ENCODE measurements around the gene NPLOC4.
"Not testable (repeated sequence)": the region's sequence is repeated elsewhere in the genome, so short reads cannot be mapped to it uniquely, and the experiment has no call there.

NPLOC4 gene

DNA sequence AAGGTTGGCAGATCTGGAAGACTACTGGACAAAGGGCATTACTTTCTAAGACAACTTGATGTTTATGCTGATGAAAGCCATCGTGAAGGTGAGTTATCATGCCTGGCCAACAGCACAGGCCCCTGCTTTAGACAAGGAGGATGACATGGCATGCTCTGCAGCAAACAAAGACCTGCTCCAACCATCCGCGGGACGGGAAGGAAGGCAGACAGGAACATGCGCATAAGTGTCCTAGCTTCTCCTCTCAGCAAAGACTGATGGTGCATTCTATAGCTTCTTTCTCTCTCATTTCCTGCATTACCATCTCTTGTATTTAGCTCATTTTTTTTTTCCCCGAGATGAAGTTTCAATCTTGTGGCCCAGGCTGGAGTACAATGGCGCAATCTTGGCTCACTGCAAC lies 5.4 kb downstream of the NPLOC4 start:
- no peak for DNase-seq (ENCODE audit: low spot score)

DNA sequence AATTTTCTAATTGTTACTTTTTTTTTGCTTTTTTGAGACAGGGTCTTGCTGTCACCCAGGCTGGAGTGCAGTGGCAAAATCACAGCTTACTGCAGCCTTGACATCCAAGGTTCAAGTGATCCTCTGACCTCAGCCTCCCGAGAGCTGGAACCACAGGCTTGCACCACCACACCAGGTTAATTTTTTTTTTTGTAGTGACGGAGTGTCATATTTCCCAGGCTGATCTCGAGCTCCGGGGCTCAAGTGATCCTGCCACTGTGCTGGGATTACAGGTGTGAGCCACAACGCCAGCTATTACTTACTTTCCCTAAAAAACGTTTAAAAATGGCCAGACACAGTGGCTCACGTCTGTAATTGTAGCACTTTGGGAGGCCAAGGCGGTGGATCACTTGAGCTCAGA lies 6.6 kb downstream of the NPLOC4 start:
- DNase-seq (ENCODE audit: low spot score), result no peak

DNA sequence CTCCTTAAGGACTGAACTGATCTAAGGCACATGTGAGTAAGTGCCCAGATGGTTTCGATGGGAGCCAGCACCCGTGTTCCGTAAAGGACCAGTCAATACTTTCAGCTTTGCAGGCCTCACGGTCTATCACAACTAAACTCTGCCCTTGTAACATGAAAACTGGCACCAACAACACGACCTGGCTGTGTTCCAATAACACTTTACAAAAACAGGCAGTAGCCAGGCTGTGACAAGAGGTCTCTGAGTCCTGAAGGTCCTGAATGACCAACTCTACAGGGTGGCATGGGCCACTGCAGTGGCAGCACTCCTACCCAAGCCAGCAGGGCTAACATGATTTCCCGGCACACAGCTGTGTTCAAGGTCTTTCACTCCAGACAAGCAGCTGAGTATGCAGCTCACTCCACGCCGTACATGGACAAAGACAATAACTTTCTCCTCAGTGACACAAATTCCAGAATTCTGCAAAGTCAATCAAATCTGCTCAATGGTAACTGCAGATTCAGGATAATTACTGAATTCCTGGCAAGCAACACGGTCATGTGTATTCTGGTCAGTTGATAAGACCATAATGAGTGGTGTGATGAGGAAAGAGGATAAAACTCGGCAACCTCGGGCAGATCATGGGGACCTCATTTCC lies 15.3 kb downstream of the NPLOC4 start:
- DNase-seq (ENCODE audit: low spot score), result no peak

DNA sequence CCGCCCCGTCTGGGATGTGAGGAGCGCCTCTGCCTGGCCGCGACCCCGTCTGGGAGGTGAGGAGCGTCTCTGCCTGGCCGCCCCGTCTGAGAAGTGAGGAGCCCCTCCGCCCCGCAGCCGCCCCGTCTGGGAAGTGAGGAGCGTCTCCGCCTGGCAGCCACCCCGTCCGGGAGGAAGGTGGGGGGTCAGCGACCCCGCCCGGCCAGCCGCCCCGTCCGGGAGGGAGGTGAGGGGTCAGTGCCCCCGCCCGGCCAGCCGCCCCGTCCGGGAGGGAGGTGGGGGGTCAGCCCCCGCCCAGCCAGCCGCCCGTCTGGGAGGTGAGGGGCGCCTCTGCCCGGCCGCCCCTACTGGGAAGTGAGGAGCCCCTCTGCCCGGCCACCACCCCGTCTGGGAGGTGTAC lies 18.6 kb downstream of the NPLOC4 start:
- not testable (repeated sequence) for DNase-seq (ENCODE audit: low spot score)

DNA sequence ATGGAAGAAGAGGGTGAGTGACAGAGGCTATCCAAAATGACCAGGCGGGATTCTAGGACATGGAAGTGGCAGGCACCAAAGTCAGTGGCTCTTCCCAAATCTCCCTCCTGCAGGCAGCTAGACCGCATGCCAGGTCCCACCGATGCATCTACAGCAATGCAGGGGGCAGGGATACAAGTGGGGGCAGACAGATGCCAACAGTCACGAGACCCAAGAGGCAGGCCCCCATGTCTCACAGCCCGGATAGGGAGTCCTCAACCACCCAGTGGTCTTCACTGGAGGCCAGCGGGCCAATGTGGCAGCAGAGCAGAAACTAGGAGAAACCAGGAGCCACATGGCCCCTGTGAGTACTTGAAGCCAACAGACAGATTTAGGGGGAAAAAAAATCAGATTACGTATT lies 20.0 kb downstream of the NPLOC4 start:
- no peak for DNase-seq (ENCODE audit: low spot score)

- no peak for DNase-seq (ENCODE audit: low spot score)
Observed at GRCh38 chr17:81615401-81615930, 21.4 kb downstream of the NPLOC4 start.

GRCh38 chr17:81612172-81612970 lies 24.5 kb downstream of the NPLOC4 start:
- DNase-seq (ENCODE audit: low spot score), result no peak

DNA sequence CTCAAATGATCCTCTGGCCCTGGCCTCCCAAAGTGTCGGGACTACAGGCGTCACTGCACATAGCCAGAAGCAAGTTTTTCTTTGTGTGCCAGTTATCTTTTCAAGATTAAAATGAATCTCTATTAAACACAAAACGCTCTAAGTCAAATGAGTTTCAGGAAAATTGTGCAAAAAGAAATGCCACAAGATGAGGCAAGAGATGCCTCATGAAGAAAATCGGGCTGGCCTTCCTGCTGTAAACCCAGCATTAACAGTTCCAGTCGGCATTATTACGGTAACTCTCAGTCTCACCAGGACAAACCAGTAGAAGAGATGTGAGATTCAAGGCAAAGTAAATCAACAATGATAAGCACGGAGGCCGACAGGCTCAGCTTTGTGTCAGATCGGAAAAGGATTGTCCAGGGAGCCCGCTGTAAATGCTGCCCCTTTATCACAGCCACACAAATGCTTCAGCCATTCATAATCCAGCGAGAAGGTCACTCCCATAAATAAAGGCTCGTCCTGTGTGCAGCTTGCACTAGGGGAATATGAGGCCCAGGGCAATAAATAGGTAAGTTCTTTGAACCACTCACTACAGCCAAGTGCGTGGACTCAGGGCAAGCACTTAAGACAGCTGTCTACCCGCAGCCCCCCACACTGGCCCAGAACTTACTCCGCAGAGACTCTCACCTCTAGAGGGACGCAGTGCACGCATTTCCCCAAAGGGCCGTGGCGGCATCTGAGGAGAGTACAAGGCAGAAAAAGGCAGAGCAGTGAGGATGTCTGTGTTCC lies 27.2 kb downstream of the NPLOC4 start:
- no peak for DNase-seq (ENCODE audit: low spot score)

DNA sequence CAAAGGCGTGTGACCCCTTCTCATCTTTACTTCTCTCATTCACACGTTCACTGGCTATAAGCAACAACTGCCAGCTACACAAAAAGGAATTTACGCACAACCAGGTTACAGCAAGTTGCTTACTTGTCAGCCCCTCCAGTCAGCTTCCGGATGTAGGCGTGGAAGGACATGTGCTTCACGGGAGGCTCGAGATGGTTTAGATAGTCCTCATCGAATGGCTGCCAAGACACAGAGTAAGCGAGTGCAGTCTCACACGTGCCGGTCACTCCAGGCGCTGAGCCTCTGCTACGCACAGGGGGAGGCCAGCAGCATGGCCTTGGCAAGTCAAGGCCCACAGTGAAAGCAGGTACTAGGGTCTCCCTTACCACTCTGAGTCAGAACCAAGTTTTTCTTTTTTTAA lies 28.3 kb downstream of the NPLOC4 start:
- no peak for DNase-seq (ENCODE audit: low spot score)

DNA sequence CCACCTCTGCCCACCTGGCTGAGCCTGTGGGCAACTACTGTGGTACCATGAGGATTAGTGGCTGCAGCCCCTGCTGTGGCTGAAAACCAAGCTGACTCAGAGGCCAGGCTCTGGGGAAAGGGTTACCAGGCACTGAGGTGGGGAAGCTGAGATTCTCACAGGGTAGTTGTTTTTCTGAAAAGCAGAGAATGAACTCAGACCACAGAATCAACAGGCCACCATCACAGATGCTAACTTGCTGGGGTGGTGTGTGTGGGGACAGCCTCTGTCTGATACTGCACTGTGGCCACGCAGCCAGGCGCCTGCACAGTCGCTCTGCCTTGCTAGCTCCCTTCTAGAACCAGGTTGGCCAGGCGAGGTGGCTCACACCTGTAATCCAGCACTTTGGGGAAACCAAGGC lies 28.8 kb downstream of the NPLOC4 start:
- DNase-seq (ENCODE audit: low spot score), result no peak

DNA sequence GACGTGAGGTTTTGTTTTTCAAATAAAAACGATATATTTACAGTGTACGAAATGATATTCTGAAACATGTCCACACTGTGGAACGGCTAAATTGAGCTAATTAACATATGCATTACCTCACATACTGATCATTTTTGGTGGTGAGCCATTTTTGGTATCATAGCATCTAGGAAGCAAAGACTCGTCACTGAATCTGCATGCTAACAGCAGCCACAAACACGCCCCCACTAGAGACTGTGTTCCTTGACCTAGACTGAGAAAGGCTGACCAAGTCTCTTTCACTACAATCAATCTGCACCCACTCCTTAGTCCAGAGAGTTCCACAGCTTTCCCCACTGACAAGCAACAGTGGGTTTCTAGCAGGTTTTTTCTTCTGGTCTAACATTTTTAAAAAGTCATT lies 29.5 kb downstream of the NPLOC4 start:
- no peak for DNase-seq (ENCODE audit: low spot score)

- no peak for DNase-seq (ENCODE audit: low spot score)
Observed at GRCh38 chr17:81603846-81604610, 32.9 kb downstream of the NPLOC4 start.

GRCh38 chr17:81601525-81602120 lies 35.3 kb downstream of the NPLOC4 start:
- DNase-seq (ENCODE audit: low spot score), result peak; percentile 87

DNA sequence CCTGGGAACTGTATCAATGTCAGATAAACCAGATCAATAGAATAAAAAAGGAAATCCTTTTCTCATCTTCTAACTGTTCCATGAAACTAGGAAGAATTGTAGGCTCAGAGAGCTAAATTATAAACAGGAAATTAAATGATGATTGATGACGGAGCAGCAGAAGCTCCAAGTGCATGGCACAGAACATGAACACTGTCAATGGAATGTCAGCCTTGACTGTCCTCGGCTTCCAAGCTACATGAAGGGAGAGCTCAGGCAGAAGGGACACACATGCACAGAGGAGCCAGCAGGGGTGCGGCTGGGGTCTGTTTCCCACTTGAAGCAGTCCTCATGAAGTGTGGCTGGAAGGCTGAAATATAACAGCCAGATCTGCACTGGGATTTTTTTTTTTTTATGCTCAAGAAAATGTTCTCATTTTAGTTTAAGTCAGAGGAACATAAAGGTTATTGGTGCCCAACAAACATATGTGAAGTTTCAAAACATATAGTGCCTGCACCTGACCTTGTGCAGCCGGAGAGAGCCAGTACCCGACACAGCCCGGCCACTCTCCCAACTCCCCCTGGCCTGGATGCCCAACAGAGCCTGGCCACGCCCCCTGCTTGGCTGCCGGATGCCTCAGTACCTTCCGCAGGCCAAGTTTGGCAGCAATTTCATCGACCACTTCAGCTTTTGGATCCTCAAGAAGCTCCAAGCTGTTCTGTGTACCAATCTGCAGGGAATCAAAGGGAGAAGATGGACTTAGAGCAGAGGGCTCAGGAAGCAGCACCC lies 37.0 kb downstream of the NPLOC4 start:
- DNase-seq (ENCODE audit: low spot score), result no peak

DNA sequence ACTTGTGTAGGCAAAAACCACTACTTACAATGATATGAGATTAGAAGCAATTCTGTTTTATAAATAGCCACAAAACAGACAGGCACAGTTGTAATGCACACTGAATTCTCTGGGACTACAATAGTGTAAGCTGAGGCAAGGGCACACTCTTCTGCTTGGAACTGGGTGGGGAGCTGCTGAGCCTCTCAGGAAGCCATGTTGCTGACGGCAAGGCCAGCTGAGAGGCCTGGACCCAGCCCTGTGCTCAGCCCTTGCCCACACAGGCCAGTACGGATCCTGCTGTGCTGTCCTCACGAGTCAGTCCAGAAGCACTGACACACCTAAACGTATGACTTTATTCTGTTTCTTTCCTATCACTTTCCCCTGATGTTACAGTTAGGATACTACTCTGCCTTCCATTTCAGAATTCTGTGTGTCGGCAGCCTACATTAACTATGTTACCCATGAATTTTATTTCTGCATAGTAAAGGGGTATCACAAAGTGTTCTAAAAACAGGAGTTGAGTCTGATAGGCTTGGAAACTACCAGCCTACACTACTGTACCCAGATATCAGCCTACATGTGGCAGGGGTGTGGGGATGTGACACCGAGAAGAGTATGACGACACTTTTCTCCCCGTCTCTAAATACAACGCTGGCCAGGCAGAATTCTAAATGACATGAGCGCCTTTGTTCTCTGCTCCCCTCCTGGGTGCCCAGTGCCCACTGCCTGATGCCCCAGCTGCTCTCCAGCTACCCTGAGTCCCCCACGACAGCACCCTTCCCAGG lies 43.6 kb downstream of the NPLOC4 start:
- DNase-seq (ENCODE audit: low spot score), result no peak

DNA sequence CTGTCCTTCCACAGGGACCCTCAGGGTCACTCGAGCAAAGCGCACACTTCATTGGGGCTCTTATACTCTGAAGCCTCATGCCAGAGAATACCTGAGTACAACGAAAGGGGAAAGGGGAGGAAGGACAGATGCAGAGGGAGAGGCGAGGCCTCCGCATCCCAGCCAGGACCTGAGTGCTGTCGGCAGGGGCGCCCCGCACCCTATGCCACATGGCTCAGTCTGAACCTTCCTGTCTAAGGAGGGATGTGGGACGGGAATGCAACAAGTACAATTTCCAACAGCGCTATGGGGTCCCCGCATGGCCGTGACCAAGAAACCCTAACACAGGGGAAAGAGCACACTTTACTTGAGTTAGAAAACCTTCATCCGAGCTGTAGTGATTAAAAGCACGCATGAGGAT lies 44.9 kb downstream of the NPLOC4 start:
- no peak for DNase-seq (ENCODE audit: low spot score)

GRCh38 chr17:81590121-81590520 lies 46.8 kb downstream of the NPLOC4 start:
- no peak for DNase-seq (ENCODE audit: low spot score)

- no peak for DNase-seq (ENCODE audit: low spot score)
Observed at GRCh38 chr17:81589612-81590011, 47.3 kb downstream of the NPLOC4 start.

- DNase-seq (ENCODE audit: low spot score), result no peak
Observed at GRCh38 chr17:81586096-81586495, 50.8 kb downstream of the NPLOC4 start.

GRCh38 chr17:81584771-81585170 lies 52.1 kb downstream of the NPLOC4 start:
- DNase-seq (ENCODE audit: low spot score), result not testable (repeated sequence)
